SK-N-SH (cell line): ENCODE measurements around the gene NEUROG2. TPM values are rescaled to one million over a fixed set of nuclear protein-coding genes. Genes with fewer than 3 reads are reported as not detected.

Source experiments
- CTCF ChIA-PET: fragments of 300-600, 350-600 bp; formaldehyde crosslinking; extraction: SDS; loops from one replicate; lab custom pipeline; 2021; lab: Yijun Ruan, JAX
- POLR2A ChIA-PET: fragments of 350-600 bp; sonication (Branson Sonifier 250); formaldehyde crosslinking; extraction: SDS; loops from one replicate; lab custom pipeline; 2020; ENCODE audit warnings: antibody characterized with exemption, inconsistent platforms; lab: Yijun Ruan, JAX
- DNase-seq: peaks from one replicate; pipeline ENCODE4 v3.0.0; 2012
- H2AFZ ChIP-seq: fragments of 200-600 bp; sonication (generic); 2 replicates; pipeline ENCODE4 v1.8.1; 2016; ENCODE audit warnings: antibody characterized with exemption, mild to moderate bottlenecking, low read depth
- H3F3A ChIP-seq: fragments of 200-600 bp; sonication (generic); replicated peaks from 2 replicates; pipeline ENCODE3; 2016; ENCODE audit warnings: antibody characterized with exemption, mild to moderate bottlenecking; ENCODE audit not compliant: insufficient read depth
- H3K27ac ChIP-seq, 2 experiments: fragments of 200-500 bp in 1 of 2; fragments of 200-600 bp in 1 of 2; sonication (Bioruptor generic) in 1 of 2; sonication (generic), shearing (Covaris generic) in 1 of 2; 2 replicates each; pipeline versions ENCODE4 v1.5.1 to v1.6.1; 2014 to 2016; ENCODE audit warnings: low read depth in 2 of 2, inconsistent platforms in 1 of 2, low read length in 1 of 2, mild to moderate bottlenecking in 1 of 2, mixed read lengths in 1 of 2
- H3K27me3 ChIP-seq: fragments of 200-600 bp; sonication (generic), shearing (Covaris generic); 2 replicates; pipeline ENCODE4 v1.6.1; 2016; ENCODE audit warnings: mixed run types; ENCODE audit not compliant: insufficient read depth
- H3K36me3 ChIP-seq, 2 experiments: fragments of 200-500 bp in 1 of 2; fragments of 200-600 bp in 1 of 2; sonication (Bioruptor generic) in 1 of 2; sonication (generic) in 1 of 2; replicated peaks in 1 of 2; 2 replicates each; pipeline versions ENCODE3 to v1.5.1; 2014 to 2016; ENCODE audit warnings: low read length in 1 of 2, mild to moderate bottlenecking in 1 of 2; ENCODE audit not compliant: insufficient read depth in 2 of 2, control insufficient read depth in 1 of 2
- H3K4me1 ChIP-seq, 2 experiments: fragments of 200-500 bp in 1 of 2; fragments of 200-600 bp in 1 of 2; sonication (Bioruptor generic) in 1 of 2; sonication (generic), shearing (Covaris generic) in 1 of 2; 2 replicates each; pipeline versions ENCODE4 v1.5.1 to v1.6.1; 2014 to 2016; ENCODE audit warnings: low read depth in 1 of 2, low read length in 1 of 2, mixed run types in 1 of 2; ENCODE audit not compliant: insufficient read depth in 2 of 2, control insufficient read depth in 1 of 2
- H3K4me2 ChIP-seq: fragments of 200-600 bp; sonication (generic), shearing (Covaris generic); 2 replicates; pipeline ENCODE4 v1.6.1; 2017; ENCODE audit warnings: mixed run types
- H3K4me3 ChIP-seq, 2 experiments: fragments of 200-500 bp in 1 of 2; fragments of 200-600 bp in 1 of 2; sonication (Bioruptor generic) in 1 of 2; sonication (generic), shearing (Covaris generic) in 1 of 2; 2 replicates each; pipeline versions ENCODE4 v1.5.1 to v1.8.1; 2014 to 2016; ENCODE audit warnings: low read depth in 2 of 2, inconsistent platforms in 1 of 2, low read length in 1 of 2, mild to moderate bottlenecking in 1 of 2, mixed read lengths in 1 of 2, moderate library complexity in 1 of 2
- H3K79me2 ChIP-seq: fragments of 200-600 bp; sonication (generic); 2 replicates; pipeline ENCODE4 v1.8.1; 2017; ENCODE audit warnings: mild to moderate bottlenecking; ENCODE audit not compliant: insufficient read depth
- H3K9ac ChIP-seq: fragments of 200-600 bp; sonication (generic); 2 replicates; pipeline ENCODE4 v1.6.1; 2017; ENCODE audit warnings: mixed run types
- H3K9me2 ChIP-seq: fragments of 200-600 bp; sonication (generic); 2 replicates; pipeline ENCODE4 v1.6.1; 2017; ENCODE audit warnings: mixed run types
- H3K9me3 ChIP-seq: fragments of 200-600 bp; sonication (generic); 2 replicates; pipeline ENCODE4 v1.6.1; 2017; ENCODE audit warnings: mixed run types, mild to moderate bottlenecking, moderate library complexity
- H4K20me1 ChIP-seq: fragments of 200-600 bp; sonication (generic); 2 replicates; pipeline ENCODE4 v1.6.1; 2017; ENCODE audit warnings: mild to moderate bottlenecking, mixed run types; ENCODE audit not compliant: insufficient read depth
- CHD2 ChIP-seq: fragments of 150-350 bp; IDR thresholded peaks from 2 replicates; pipeline ENCODE4 v1.6.1; 2018; ENCODE audit warnings: low read length; ENCODE audit not compliant: partially characterized antibody
- EP300 ChIP-seq, 2 experiments: IDR thresholded peaks; 2 replicates each; pipeline versions ENCODE4 v1.4.0 to v1.6.1; 2012; ENCODE audit warnings: borderline replicate concordance in 1 of 2, low read depth in 1 of 2, low read length in 1 of 2
- EZH2phosphoT487 ChIP-seq: fragments of 200-600 bp; sonication (generic); IDR thresholded peaks from 2 replicates; pipeline ENCODE4 v1.6.1; 2017; ENCODE audit warnings: low read depth, mixed run types, mild to moderate bottlenecking, antibody characterized with exemption, moderate library complexity, borderline replicate concordance
- FOXJ3 ChIP-seq: sonication (generic); formaldehyde crosslinking; IDR thresholded peaks from 2 replicates; pipeline ENCODE4 v1.5.1; 2020; ENCODE audit warnings: mild to moderate bottlenecking, missing genetic modification reagents
- FOXM1 ChIP-seq: IDR thresholded peaks from 2 replicates; pipeline ENCODE4 v1.4.0; 2012; ENCODE audit warnings: low read depth, mild to moderate bottlenecking
- GATA2 ChIP-seq: sonication (generic); formaldehyde crosslinking; IDR thresholded peaks from 2 replicates; pipeline ENCODE4 v1.5.0; 2020; ENCODE audit warnings: mild to moderate bottlenecking, missing genetic modification reagents
- IRF3 ChIP-seq: fragments of 150-350 bp; IDR thresholded peaks from 2 replicates; pipeline ENCODE4 v1.6.1; 2016; ENCODE audit warnings: mild to moderate bottlenecking, low read depth, low read length
- MXI1 ChIP-seq: IDR thresholded peaks from 2 replicates; pipeline ENCODE4 v1.6.1; 2012; ENCODE audit warnings: mild to moderate bottlenecking, low read depth, low read length, improper control_type of control experiment
- POLR2AphosphoS5 ChIP-seq: IDR thresholded peaks from 2 replicates; pipeline ENCODE4 v1.6.1; 2012; ENCODE audit warnings: low read depth, low read length
- RAD21 ChIP-seq: IDR thresholded peaks from 2 replicates; pipeline ENCODE4 v1.6.1; 2012; ENCODE audit warnings: mild to moderate bottlenecking, low read length
- REST ChIP-seq: IDR thresholded peaks from 2 replicates; pipeline ENCODE4 v1.6.1; 2012; ENCODE audit warnings: mild to moderate bottlenecking, low read depth, low read length, moderate library complexity
- RXRA ChIP-seq: IDR thresholded peaks from 2 replicates; pipeline ENCODE4 v1.4.0; 2012; ENCODE audit warnings: low read depth, mild to moderate bottlenecking, borderline replicate concordance
- SIN3A ChIP-seq: IDR thresholded peaks from 2 replicates; pipeline ENCODE4 v1.6.1; 2012; ENCODE audit warnings: low read depth, mild to moderate bottlenecking, low read length, moderate library complexity, borderline replicate concordance
- TAF1 ChIP-seq: IDR thresholded peaks from 2 replicates; pipeline ENCODE4 v1.6.1; 2012; ENCODE audit warnings: low read depth, mild to moderate bottlenecking, low read length, moderate library complexity, borderline replicate concordance
- TEAD4 ChIP-seq: IDR thresholded peaks from 2 replicates; pipeline ENCODE4 v1.4.0; 2012; ENCODE audit warnings: mild to moderate bottlenecking, borderline replicate concordance; ENCODE audit not compliant: insufficient read depth
- USF2 ChIP-seq: fragments of 150-350 bp; IDR thresholded peaks from 2 replicates; pipeline ENCODE4 v1.6.1; 2017; ENCODE audit warnings: antibody characterized with exemption, low read length, low read depth, borderline replicate concordance
- YY1 ChIP-seq: IDR thresholded peaks from 2 replicates; pipeline ENCODE4 v1.4.0; 2012; ENCODE audit warnings: low read depth, mild to moderate bottlenecking
- ZBTB33 ChIP-seq: IDR thresholded peaks from 2 replicates; pipeline ENCODE4 v1.4.0; 2012; ENCODE audit warnings: low read depth, borderline replicate concordance
- WGBS: methylation state at CpG from one replicate; pipeline ENCODE4 v1.1.6; 2017; ENCODE audit warnings: low lambda C conversion rate; 5-methylcytosine and 5-hydroxymethylcytosine counted together
- polyA plus RNA-seq, 3 experiments: library from polyadenylated mRNA; depleted of rRNA; stranded (reverse); fragments of >200 nt; gene quantifications; 2 replicates each; pipeline ENCODE4 v1.2.3, GENCODE V29; 2012

NEUROG2 gene
- polyA plus RNA-seq, 1 of the 3 experiments (the other 2 are of a cell fraction) = not detected

- no peak overlapping the region for H3K4me3 ChIP-seq
- no peak overlapping the region for H3K9ac ChIP-seq
- H3K9me2 ChIP-seq = no peaks in the 10 kb centered on the region
- TF ChIP-seq RAD21 (no peak), REST (no peak), CHD2 (no peak), MXI1 (no peak), SIN3A (no peak), EZH2phosphoT487 (no peak), ZBTB33 (no peak), USF2 (no peak), FOXM1 (no peak), GATA2 (CRISPR knock-in tag) (no peak), TEAD4 (no peak), EP300 (IDR thresholded peaks at IDR 0.05; ENCODE audit: borderline replicate concordance in 1 of 2, low read depth in 1 of 2, low read length in 1 of 2) (no peak), YY1 (no peak), TAF1 (no peak), IRF3 (no peak), POLR2AphosphoS5 (no peak), FOXJ3 (CRISPR knock-in tag) (no peak), RXRA (no peak)
- H4K20me1 ChIP-seq = no peaks in the 10 kb centered on the region
- no peak overlapping the region for H3K27ac ChIP-seq
- H3K9me3 ChIP-seq = no peaks in the 10 kb centered on the region
- no peaks in the 10 kb centered on the region for H3K27me3 ChIP-seq
- ChIA-PET CTCF (interaction anchor here (1.0 kb wide), 1 partner anchor 15 kb away, joined by 4 read pairs; no protein-coding TSS in a partner anchor), POLR2A (no interaction called here)
- H2AFZ ChIP-seq = no peak overlapping the region
- no peaks in the 10 kb centered on the region for H3K36me3 ChIP-seq
- no peak overlapping the region for H3K4me2 ChIP-seq
- no peaks in the 10 kb centered on the region for H3K79me2 ChIP-seq
- H3K4me1 ChIP-seq = peaks cover 0 to 16% of the 10 kb centered on the region in 2 experiments; a peak in 2 of 4 replicates
- no peak for DNase-seq
- WGBS = 60% methylated on average over 3 of the region's 3 CpGs
- no peaks in the 10 kb centered on the region for H3F3A ChIP-seq
These were observed 16.3 kb upstream of the NEUROG2 start for GRCh38 chr4:112532267-112532666.
